Hematopoietic multipotent progenitor cell (in vitro differentiated cells): ENCODE data around the gene PSME3IP1. TPM values are rescaled to one million over a fixed set of nuclear protein-coding genes. Genes with fewer than 3 reads are reported as not detected.

Experiments
- DNase-seq, 3 donors: peaks; one replicate each; pipeline ENCODE4 v3.0.0-alpha.2; 2011 to 2015; ENCODE audit warnings: low read depth in 2 of 3, low spot score in 2 of 3
- total RNA-seq: library from RNA; depleted of rRNA; stranded (reverse); fragments of >200 nt; gene quantifications from one replicate; pipeline ENCODE4 v1.2.3, GENCODE V29; 2012

The PSME3IP1 gene
- total RNA-seq, 1 donor, result 48.5 TPM

DNA sequence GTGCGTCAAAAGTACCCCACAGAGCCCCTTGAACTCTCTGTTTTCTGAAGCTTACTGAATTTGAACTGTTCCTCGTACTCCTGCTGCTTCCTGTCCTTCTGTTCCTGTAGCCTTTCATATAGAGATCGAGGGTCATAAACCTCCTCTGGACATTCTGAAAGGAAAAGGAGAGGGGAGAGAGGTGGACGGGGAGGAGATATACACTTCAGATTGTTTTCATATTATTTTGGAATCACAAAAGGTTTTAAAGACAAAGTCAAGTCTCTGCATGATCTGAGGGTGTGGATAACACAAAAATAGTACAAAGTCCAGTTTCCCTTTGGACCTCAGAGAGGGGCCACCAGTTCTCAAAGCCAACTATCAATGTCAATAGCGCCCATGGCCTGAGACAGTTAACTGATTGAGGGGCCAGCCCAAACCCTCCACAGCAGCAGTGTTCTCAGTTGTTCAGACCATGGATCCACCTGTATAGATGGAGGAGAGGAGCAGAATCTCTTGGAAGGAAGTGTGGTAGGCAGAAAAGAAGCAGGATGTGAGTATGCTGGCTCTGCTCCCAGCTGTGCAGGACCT, 13.0 kb downstream of the PSME3IP1 start:
- no peak for DNase-seq

DNA sequence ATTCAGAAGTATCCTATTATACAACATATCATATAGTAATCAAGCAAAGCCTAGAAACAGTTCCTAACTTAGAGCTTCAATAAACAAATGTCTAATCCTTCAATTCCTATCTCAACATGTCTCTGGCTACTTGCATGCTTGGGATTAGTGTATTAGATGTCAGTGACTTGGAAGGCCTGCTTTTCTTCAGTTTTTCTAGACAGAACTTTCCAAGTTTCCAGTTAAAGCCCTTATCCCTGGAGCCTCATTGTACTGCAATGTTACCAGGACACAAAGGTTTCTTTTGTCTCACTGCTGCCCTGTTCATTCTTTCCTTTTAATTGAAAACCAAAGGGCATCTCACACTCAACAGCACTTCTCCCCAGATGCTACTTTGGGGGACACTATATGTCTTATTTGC, 16.5 kb downstream of the PSME3IP1 start:
- no peak for DNase-seq

DNA sequence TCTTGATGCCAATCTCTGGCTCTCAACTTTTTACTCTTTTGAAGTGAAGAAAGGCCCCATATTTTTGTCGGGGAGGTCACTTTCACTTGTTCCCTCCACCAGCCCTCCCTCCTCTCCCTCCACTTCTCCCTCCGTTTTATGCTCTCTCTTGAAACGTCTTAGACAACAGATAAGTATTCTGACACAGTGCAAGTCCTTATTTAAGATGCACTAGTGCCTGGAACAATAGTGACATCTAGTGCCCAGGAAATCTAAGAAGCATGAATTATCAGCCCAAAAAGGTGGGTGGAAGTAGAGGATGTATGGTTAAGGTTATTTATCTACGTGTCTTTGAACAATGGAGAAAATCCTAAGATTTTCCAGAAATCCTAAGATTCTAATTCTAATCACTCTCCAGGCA, 17.9 kb downstream of the PSME3IP1 start:
- DNase-seq, result peak; percentile 37 to 86 (median 73)

DNA sequence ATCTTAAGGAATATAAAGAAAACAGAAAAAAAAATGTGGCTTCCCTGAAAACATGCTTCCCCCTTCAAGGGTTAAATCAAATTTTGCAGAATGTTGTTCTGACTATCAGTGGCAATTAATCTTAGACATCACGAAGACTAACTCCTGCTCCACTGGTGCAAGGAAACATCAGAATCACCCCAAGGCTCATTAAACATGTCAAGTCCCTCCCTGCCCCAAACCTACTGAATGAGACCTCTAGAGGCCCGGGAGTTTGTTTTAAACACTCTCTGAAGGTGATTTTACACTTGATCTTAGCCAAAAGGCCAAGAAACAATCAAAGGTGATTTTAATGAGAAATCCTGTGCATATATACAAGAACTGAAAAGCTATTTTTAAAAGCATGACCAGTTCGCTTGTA, 18.3 kb downstream of the PSME3IP1 start:
- DNase-seq, result no peak

DNA sequence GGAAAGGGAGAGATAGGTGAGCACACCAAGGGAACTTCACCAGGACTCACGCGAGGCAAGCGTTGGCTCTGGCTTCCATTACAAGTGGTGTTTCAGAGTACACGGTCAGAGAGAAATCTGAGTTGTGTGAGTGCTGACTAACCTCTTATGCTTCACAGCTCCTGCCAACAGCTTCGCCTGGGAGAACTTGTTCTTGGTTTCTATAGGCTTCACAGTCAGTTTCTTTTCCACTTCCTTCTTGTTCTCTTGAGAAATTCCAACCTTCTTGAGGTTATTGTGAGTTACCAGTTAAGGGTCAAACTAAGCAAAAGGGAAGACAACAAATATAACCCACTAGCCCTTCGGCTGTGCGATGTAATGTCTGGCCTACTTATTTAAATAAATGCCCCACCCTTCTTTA, 18.9 kb downstream of the PSME3IP1 start:
- no peak for DNase-seq

DNA sequence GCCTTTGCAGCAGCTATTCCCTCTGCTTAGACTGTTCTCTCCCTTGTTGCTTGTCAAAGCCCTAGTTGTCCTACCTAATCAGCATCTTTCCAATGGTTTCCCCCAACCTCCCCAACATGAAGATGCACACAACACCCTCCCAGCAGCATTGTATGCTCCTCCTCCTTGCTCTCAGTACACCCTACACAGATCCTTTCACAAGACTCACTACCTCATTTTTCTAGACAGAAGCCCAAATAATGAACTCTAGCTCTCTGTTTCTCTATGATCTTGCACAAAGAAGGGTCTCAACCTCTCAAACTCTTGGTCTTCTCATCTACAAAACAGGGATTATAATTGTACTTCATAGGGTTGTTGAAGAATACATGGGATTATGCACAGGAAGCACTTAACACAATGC, 19.4 kb downstream of the PSME3IP1 start:
- no peak for DNase-seq

DNA sequence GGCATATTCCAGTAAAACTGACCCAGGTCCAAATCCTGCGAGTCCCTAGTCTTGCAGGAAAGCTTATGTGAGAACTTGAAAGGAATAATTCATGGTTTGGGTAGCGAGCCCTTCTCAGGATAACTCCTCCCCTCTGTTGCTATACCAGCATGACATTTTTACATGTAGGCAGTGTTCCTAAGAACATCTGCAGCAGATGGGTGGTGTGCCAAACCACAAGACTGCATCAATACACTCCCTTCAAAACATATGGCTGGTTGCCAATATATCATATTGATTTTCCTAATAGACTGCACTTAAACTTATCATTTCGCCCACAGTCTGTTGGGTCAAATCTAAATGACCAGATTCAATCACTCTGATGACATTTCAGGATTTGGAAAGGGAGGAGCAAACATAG, 19.9 kb downstream of the PSME3IP1 start:
- DNase-seq, result no peak

DNA sequence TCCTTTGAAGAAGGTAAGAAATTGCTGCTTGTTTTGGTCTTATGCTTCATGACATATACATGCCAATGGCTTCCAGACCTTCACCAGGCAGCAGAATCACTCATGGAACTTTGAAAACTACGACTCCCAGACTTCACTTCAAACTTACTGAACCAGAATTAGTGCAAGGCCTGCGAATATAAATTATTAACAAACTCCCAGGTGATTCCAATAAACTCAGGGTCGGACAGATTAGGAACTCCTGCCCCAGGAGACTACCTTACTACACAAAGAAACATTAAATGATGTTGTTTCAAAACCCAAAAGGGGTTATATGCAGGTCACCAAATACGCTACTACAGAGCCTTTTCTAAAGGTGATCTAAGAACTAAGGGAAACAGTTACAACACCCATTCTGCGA, 20.4 kb downstream of the PSME3IP1 start:
- no peak for DNase-seq

DNA sequence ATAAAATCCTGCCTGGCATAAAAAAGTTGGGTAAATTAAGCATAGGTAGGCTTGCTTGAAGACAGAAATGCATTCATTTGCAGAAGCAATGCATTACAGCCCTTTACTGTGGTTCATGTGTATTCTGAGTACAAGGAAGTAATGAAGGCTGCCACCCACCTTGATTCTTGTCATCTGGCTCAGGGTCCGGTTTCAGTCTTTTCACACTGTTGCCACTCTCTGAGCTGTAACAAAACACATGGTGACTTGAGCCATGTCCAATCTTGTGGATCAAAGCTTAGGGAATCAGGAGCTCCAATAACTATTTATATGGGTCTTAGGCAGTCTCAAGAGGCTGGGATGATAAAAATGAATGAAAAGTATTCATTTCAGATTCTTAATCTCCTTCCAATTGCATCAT, 22.0 kb downstream of the PSME3IP1 start:
- DNase-seq, result no peak

DNA sequence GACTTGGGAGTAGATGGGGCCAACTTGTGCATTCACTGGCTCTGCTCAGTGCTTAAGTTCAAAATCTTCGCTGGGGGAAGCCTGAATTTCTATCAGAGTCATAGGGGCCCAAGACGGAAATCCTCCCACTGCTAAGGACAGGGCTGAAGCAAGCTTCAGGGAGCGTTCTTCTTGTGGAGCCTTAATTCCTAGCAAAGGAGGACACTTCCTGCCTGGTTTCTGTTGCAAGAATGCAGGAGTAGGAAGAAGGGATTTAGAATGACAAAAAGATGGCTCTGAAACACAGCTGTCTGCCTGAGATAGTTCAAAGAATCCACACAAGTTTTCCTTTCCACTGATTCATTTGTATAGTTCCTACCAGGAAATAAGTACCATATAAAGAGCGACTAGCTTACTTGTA, 26.4 kb downstream of the PSME3IP1 start:
- no peak for DNase-seq

DNA sequence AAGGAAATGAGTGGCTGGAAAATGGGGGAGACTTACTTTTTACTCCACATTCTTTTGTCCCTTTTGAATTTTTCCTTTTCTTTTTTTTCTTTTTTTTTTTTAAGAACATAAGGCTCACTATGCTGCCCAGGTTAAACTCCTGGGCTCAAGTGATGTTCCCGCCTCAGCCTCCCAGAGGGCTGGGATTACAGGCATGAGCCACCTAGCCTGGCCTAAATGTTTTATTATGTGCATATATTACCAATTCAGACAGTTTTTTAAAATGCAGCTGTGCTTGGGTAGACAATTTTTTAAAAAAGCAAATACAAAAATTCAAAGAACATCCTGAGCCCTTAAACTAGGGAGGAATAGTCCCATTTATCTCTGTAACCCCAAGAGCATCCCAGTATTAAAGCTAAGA, 28.3 kb downstream of the PSME3IP1 start:
- no peak for DNase-seq

DNA sequence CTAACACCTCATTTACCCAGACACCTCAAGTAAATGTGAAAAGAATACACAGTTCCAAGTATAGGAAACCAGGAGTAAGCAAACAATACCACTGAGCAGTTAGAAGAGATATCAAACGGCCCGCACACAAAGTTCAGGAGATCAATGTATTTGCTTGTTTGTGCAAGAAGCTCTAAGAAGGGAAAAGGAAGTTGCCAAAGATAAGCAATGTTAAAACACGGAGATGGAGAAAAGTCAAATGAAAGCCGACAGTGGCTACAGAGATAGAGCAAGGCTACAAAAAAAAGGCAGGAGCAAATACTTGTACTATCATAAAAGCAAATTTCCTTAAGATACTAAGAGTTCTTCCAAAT, 29.5 kb downstream of the PSME3IP1 start:
- no peak for DNase-seq

DNA sequence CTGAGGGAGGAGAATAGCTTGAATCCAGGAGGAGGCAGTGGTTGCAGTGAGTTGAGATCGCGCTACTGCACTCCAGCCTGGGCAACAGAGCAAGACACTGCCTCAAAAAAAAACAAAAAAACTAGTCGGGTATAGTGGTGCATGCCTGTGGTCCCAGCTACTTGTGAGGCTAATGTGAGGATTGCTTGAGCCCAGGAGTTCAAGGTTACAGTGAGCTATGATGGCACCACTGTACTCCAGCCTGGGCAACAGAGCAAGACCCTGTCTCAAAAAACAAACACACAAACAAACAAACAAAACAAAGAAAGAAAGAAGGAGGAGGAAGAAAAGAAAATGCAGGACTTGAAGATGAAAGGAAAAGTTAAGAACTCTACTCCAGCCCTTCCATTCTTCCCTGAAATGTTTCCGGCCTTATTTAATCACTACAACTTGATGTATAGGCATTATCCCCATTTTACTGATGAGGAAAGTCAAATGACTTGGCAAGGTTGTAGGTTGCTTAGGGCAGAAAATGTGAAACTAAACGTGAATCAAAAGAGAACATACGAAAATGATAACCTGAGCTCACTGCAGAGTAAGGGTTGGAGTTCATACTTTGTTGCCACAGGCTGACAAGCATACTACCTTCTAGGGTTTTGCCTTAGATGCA, 30.0 kb downstream of the PSME3IP1 start:
- no peak for DNase-seq

DNA sequence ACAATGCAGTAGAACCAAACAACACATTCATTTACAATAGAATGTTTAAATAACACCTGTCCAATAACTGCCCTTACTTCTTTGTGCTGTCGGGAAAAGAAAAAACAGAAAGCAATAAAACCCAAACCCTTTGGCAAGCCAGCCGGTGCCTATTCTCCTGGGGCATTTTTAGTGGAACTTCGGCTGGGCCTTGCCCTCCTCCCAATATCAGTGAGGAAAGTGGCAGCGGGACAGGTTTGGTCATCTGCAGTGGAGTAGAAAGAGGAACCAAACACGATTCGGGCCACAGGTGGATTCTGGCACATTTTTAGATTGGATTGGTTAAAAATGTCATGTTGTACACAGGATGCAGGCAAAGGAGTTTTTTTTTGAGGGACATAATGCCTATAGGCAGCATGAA, 32.0 kb downstream of the PSME3IP1 start:
- no peak for DNase-seq

DNA sequence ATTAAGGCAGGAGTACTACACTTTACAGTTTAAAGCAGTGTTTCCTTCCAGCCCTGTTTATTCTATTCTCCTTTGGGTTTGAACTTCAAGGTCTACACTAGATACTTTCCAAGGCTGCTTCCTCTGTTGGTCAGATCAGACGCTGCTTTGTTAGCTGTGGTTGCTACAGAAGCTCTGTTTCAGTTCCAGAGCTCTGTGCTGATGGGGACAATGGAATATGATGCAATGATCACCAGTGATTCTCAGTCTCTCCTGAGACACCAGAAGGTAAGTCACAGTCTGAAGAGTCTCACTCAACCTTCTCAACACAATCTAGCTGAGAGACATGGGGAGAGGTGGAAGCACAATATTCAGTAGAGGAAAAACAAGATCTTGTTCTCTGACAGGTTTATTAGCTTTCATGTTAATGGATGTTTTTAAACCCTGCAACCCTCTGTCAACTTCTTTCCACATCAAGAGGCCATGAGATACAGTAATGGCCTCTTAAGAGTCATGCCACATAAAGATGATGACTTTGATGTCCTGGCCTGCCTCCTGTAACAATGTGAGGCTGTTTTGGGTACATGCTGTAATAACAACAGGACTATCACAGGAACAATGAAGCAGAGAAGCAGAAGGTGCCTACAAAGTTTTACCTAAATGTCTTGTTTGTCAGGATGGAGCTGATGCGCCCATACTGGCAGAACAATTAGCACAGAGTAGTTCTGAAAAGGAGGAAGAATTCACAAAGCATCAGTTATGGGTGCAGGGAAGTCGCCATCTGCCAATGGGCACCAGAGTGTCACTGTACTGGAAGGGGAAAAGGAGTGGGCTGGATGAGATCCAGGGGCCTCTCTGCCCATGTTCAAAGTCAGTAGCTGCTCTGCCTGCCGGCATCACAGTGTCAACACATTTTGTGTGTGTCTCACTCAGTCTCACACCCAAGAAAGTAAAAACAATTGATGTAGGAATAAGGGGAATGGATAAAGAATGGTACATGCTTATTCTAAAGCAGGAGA, 33.4 kb downstream of the PSME3IP1 start:
- DNase-seq, result no peak

DNA sequence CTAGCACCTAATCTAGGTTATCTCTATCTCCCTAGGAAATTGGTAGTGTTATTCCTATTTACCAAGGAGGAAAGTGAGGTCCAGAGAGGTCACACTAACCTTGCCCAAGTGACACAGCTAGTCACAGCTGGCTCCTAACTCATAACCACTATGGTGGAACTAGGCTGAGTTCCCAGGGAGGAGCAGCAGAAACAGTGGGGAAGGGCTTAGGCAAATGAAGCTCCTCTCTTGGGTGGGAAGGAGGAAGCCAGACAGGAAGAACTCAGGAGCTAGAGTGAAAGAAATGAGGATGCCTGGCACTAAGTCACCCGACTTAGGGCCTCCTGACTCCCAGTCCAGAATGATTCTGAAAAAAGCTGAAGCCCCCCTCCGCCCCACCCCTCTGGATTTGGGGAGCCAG, 34.5 kb downstream of the PSME3IP1 start:
- DNase-seq, result no peak

DNA sequence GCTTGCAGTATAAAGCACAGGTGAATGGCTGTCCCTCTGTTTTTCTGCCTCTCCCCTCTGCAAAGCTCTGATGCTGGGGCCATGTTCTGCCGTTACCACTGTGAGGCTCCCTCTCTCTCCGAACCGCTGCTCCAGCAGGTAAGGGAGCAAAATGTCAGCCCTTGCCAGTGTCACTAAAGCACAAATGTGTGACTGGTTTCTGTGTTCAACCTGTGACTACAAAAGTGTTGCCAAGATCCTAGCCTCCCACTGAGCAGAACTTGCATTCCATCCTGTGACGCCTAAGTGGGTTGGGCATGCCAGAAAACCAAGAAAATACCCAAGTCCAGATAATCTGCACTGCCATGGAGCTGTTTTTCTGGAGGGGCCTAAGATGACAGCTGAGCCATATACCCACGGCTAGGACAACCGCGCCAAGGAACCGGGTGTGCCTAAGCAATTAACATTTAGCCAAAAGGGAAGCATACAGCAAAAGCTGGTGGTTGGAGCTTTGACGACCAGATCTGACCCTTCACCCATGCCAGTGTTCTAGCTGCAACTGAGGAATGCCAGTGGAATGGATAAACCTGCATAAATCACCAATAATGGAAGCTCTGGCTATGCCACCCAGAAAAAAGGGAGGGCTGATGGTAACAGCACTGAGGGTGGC, 35.0 kb downstream of the PSME3IP1 start:
- no peak for DNase-seq

DNA sequence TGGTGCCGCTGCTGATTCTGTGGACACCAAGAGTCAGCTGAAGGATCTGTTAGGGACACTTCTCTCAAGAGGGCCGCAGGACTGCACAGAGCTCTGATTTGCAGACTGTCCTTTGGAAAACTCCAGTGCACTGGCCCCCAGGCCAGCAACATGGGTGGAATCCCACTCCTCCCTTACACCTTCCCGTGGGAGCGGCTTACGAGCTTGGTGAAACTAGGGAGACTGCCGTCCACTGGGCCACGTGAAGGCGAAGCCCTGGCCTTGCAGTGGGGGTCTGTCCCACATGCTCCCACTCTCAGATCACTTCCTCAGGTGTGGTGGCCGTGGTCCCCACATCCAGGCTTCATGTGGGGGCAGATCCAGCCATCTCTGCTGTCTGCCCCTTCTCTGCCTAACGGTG, 36.4 kb downstream of the PSME3IP1 start:
- DNase-seq, result no peak

DNA sequence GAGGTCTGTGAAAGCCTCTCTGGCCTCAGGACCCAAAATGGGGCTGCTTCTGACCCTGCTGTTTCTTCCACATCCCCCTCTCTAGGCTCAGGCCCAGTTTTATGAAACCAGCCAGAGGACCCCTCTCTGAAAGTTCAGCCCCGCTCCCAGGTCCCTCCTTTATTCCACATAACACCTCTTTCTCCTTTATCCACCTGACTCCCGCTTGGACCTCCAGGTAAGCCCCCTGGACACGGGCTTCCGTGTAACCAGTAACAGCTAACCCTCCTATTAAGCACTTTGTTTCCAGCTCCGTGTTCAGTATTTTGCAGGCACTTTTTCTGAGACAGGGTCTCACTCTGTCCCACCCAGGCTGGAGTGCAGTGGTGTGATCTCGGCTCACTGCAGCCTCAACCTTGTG, 37.4 kb downstream of the PSME3IP1 start:
- DNase-seq, result no peak

DNA sequence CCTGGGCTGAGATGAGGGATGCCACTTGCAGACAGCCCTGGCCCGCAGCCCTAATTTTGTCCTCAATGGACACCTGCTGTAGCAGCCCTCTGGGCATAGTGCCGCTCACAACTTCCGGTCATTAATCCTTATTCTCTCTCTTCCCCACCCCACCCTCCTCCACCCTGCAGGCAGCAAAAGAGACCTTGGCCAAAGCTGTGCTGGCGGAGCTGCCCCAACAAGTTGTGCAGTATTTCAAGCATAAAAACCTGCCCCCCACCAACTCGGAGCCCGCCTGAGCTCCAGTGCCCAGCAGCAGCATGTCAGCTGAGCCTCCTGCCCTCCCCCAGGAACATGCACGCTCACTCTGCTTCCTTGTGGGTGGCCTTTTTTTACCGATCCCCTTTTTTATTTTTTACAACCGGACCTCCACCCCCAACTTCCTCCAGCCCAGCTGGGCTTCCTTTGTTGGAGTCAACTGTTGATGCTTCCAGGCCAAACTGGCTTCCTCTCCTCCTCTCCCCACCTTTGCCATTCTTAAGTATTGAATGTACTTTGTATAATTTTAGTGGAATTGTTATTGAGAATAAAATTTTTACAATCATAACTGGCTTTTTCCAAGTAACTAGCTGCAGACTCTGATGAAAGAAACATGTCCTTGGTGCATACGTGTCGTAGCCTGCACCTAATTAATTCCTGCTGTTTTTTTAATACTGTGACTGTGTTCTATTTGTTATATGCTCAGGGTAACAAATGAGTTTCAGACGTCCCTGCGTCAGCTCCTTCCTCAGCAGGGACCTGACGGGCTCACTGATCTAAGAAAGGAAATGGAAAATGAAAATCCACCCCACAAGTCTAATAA, 38.2 kb downstream of the PSME3IP1 start:
- peak in 1 of 3 donors; percentile 50 for DNase-seq
